Smooth muscle cell (in vitro differentiated cells): ENCODE results near the gene ATPAF1. TPM values are rescaled to one million over a fixed set of nuclear protein-coding genes. Genes with fewer than 3 reads are reported as not detected.

ENCODE experiments used
- DNase-seq: peaks from one replicate; lab custom pipeline; 2025; ENCODE audit not compliant: unreplicated experiment; lab: John Stamatoyannopoulos, UW
- H2AFZ ChIP-seq: fragments of 200-600 bp; sonication (generic); 2 replicates; pipeline ENCODE4 v1.6.0; 2016; ENCODE audit warnings: antibody characterized with exemption, low read depth, mild to moderate bottlenecking
- H3F3A ChIP-seq: fragments of 200-600 bp; sonication (generic); 2 replicates; pipeline ENCODE4 v1.6.0; 2017; ENCODE audit warnings: antibody characterized with exemption, low read depth
- H3K27ac ChIP-seq: fragments of 200-600 bp; sonication (generic); 2 replicates; pipeline ENCODE4 v1.5.1; 2016; ENCODE audit warnings: low read depth, mild to moderate bottlenecking
- H3K27me3 ChIP-seq: fragments of 200-600 bp; sonication (generic); 2 replicates; pipeline ENCODE4 v1.6.1; 2016; ENCODE audit warnings: low read depth, mild to moderate bottlenecking
- H3K36me3 ChIP-seq: fragments of 200-600 bp; sonication (generic); 2 replicates; pipeline ENCODE4 v1.5.1; 2016; ENCODE audit warnings: low read depth
- H3K4me1 ChIP-seq: fragments of 200-600 bp; sonication (generic); 2 replicates; pipeline ENCODE4 v1.5.1; 2016; ENCODE audit warnings: low read depth
- H3K4me2 ChIP-seq: fragments of 200-600 bp; sonication (generic); 2 replicates; pipeline ENCODE4 v1.6.0; 2016; ENCODE audit warnings: mild to moderate bottlenecking
- H3K4me3 ChIP-seq: fragments of 200-600 bp; sonication (generic); 2 replicates; pipeline ENCODE4 v1.5.1; 2016; ENCODE audit warnings: mild to moderate bottlenecking
- H3K79me2 ChIP-seq: fragments of 200-600 bp; sonication (generic); 2 replicates; pipeline ENCODE4 v1.6.0; 2016; ENCODE audit warnings: low read depth, mild to moderate bottlenecking
- H3K9ac ChIP-seq: fragments of 200-600 bp; sonication (generic); 2 replicates; pipeline ENCODE4 v1.6.0; 2016; ENCODE audit warnings: low read depth
- H3K9me3 ChIP-seq: fragments of 200-600 bp; sonication (generic); replicated peaks from 2 replicates; pipeline ENCODE4 v1.5.1; 2016; ENCODE audit warnings: low read depth
- H4K20me1 ChIP-seq: fragments of 200-600 bp; sonication (generic); 2 replicates; pipeline ENCODE4 v1.6.0; 2016; ENCODE audit warnings: low read depth
- CTCF ChIP-seq: fragments of 200-600 bp; sonication (generic); IDR thresholded peaks from 2 replicates; pipeline ENCODE4 v1.5.1; 2017; ENCODE audit warnings: borderline replicate concordance, mild to moderate bottlenecking, antibody characterized with exemption; ENCODE audit not compliant: insufficient read depth, poor library complexity, severe bottlenecking
- WGBS: methylation state at CpG from one replicate; pipeline ENCODE4 v1.1.7; 2016; ENCODE audit warnings: low lambda C conversion rate; 5-methylcytosine and 5-hydroxymethylcytosine counted together
- polyA plus RNA-seq: library from polyadenylated mRNA; unstranded; fragments of >200 nt; fragmentation: Nextera tagmentation; extraction: Ambion mirVana; gene quantifications from 2 replicates; pipeline ENCODE4 v1.2.1, GENCODE V29; 2016
- total RNA-seq: library from RNA; depleted of rRNA; stranded (reverse); fragments of >200 nt; gene quantifications from 2 replicates; pipeline ENCODE4 v1.2.3, GENCODE V29; 2014

ATPAF1 gene
- total and polyA plus RNA-seq, 2 experiments from 2014 or later, result 22.2 to 31.2 TPM

- Histone ChIP-seq H3K9me3 (no peaks in the 10 kb centered on the region), H3K4me3 (no peak overlapping the region), H3K79me2 (no peaks in the 10 kb centered on the region)
Measured at GRCh38 chr1:46594063-46594462, 74.1 kb downstream of the ATPAF1 start.

GRCh38 chr1:46592823-46593222, 75.3 kb downstream of the ATPAF1 start:
- no peak overlapping the region for H3K9ac ChIP-seq
- H3K4me1 ChIP-seq, result no peaks in the 10 kb centered on the region
- H2AFZ ChIP-seq, result no peak overlapping the region
- no peak overlapping the region for H3K4me2 ChIP-seq
- no peaks in the 10 kb centered on the region for H3K79me2 ChIP-seq
- H3K27ac ChIP-seq, result no peak overlapping the region
- WGBS, result 89% methylated on average over 4 of the region's 4 CpGs
- no peaks in the 10 kb centered on the region for H3F3A ChIP-seq
- H3K36me3 ChIP-seq, result no peaks in the 10 kb centered on the region
- no peaks in the 10 kb centered on the region for H3K9me3 ChIP-seq
- H3K4me3 ChIP-seq, result no peak overlapping the region
- H4K20me1 ChIP-seq, result peaks cover 25% of the 10 kb centered on the region
- no peak for DNase-seq
- no peaks in the 10 kb centered on the region for H3K27me3 ChIP-seq
- no peak for TF ChIP-seq CTCF

More at GRCh38 chr1:46594063-46594462, 74.1 kb downstream of the ATPAF1 start:
- Histone ChIP-seq H3F3A (no peaks in the 10 kb centered on the region), H3K4me2 (no peak overlapping the region), H3K9ac (no peak overlapping the region), H2AFZ (no peak overlapping the region), H3K36me3 (no peaks in the 10 kb centered on the region), H3K27ac (no peak overlapping the region), H3K4me1 (no peaks in the 10 kb centered on the region), H4K20me1 (peaks cover 25% of the 10 kb centered on the region), H3K27me3 (no peaks in the 10 kb centered on the region)
- no peak for TF ChIP-seq CTCF
- no peak for DNase-seq
- WGBS, result 99% methylated on average over 5 of the region's 5 CpGs

GRCh38 chr1:46589529-46589928, 78.6 kb downstream of the ATPAF1 start:
- Histone ChIP-seq H3K27ac (no peak overlapping the region), H3F3A (no peaks in the 10 kb centered on the region), H3K9me3 (no peaks in the 10 kb centered on the region), H3K79me2 (no peaks in the 10 kb centered on the region), H3K27me3 (no peaks in the 10 kb centered on the region), H3K4me2 (no peak overlapping the region), H4K20me1 (peaks cover 6% of the 10 kb centered on the region), H3K9ac (no peak overlapping the region), H3K4me1 (no peaks in the 10 kb centered on the region), H2AFZ (no peak overlapping the region), H3K4me3 (no peak overlapping the region), H3K36me3 (no peaks in the 10 kb centered on the region)
- 97% methylated on average over 3 of the region's 3 CpGs for WGBS
- TF ChIP-seq CTCF, result no peak
- DNase-seq, result no peak

DNA sequence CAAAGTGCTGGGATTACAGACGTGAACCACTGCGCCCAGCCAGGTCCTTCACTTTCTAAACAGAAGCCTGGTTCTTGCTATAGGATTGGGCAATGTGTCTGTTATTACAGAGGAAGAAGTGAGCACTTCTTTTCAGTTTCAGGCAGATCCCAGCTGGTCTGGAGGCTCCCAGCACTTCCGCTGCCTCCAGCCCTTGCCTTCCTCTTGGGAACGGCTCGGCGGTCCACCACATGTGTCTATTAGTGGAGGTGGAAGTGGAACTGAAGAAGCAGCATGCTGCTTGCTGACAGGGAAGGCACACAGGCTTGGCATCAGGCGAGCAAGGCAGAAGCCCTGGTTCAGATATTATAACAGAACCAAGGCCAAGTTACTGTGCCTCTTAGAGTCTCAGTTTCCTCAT, 81.1 kb downstream of the ATPAF1 start:
- Histone ChIP-seq H3F3A (no peaks in the 10 kb centered on the region), H3K27me3 (no peaks in the 10 kb centered on the region), H3K9me3 (no peaks in the 10 kb centered on the region), H3K27ac (no peak overlapping the region), H3K79me2 (no peaks in the 10 kb centered on the region), H3K36me3 (no peaks in the 10 kb centered on the region), H3K4me3 (no peak overlapping the region), H3K4me2 (no peak overlapping the region), H4K20me1 (no peaks in the 10 kb centered on the region), H3K4me1 (no peaks in the 10 kb centered on the region), H2AFZ (no peak overlapping the region), H3K9ac (no peak overlapping the region)
- no peak for TF ChIP-seq CTCF
- WGBS, result 98% methylated on average over 7 of the region's 7 CpGs
- DNase-seq, result no peak
